K562 (cell line): ENCODE results near the gene PPP1R9B. TPM values are rescaled to one million over a fixed set of nuclear protein-coding genes. Genes with fewer than 3 reads are reported as not detected.
A peak's percentile ranks its signal among the peaks of the same experiment; 100 is the strongest.

Source experiments
- ATAC-seq: fragments of 200-7000 bp; cut with Tn5 transposase; 3 replicates; pipeline ENCODE4 v1.9.1; 2020; ENCODE audit warnings: moderate library complexity
- BruUV-seq: library from RNA; stranded (reverse); fragments of 400-500 nt; replicated peaks from 2 replicates; lab custom pipeline; 2021; lab: Mats Ljungman, UMichigan
- CTCF ChIA-PET: fragments of 300-600 bp; formaldehyde crosslinking; extraction: SDS; loops from one replicate; lab custom pipeline; 2021; ENCODE audit warnings: low intra/inter-chr PET ratio; lab: Yijun Ruan, JAX
- POLR2A ChIA-PET: fragments of 300-600, 350-650 bp; sonication (Branson Sonifier 250); formaldehyde crosslinking; extraction: SDS; loops from one replicate; lab custom pipeline; 2021; ENCODE audit warnings: antibody characterized with exemption, inconsistent platforms; lab: Yijun Ruan, JAX
- DNase-seq, 4 experiments: peaks; one replicate each; pipeline versions ENCODE4 v3.0.0 to v3.0.0-alpha.2; 2011 to 2018; ENCODE audit warnings: low spot score in 3 of 4, mixed read lengths in 3 of 4; ENCODE audit errors: extremely low read depth in 1 of 4
- FAIRE-seq: peaks from 2 replicates; lab custom pipeline; 2011; peaks lifted over from hg19 to GRCh38; lab: Jason Lieb, UNC
- H2AFZ ChIP-seq: 2 replicates; pipeline ENCODE4 v1.6.0; 2011; ENCODE audit warnings: low read depth, low read length, control low read depth, inconsistent platforms
- H3K27ac ChIP-seq: fragments of 200-600 bp; 3 replicates; pipeline ENCODE4 v1.8.0; 2011; ENCODE audit warnings: low read depth, mild to moderate bottlenecking, control low read depth, inconsistent platforms, low read length, moderate library complexity, mixed read lengths; ENCODE audit errors: extremely low read depth
- H3K27me3 ChIP-seq, 2 experiments: fragments of 300-600 bp in 1 of 2; 2 replicates in 1 of 2; 3 replicates in 1 of 2; pipeline versions ENCODE4 v1.6.0 to v1.8.0; 2011; ENCODE audit warnings: inconsistent platforms in 2 of 2, low read length in 2 of 2, mild to moderate bottlenecking in 1 of 2, mixed read lengths in 1 of 2, moderate library complexity in 1 of 2; ENCODE audit not compliant: control insufficient read depth in 2 of 2, insufficient read depth in 2 of 2
- H3K36me3 ChIP-seq: fragments of 300-600 bp; 3 replicates; pipeline ENCODE4 v1.8.0; 2011; ENCODE audit warnings: mild to moderate bottlenecking, low read length, inconsistent platforms; ENCODE audit not compliant: control insufficient read depth, insufficient read depth
- H3K4me1 ChIP-seq, 2 experiments: fragments of 200-600 bp in 1 of 2; replicated peaks in 1 of 2; 2 replicates in 1 of 2; 3 replicates in 1 of 2; pipeline versions ENCODE4 v1.5.1 to v1.8.0; 2011; ENCODE audit warnings: inconsistent platforms in 2 of 2, low read length in 2 of 2, mild to moderate bottlenecking in 1 of 2, mixed read lengths in 1 of 2, moderate library complexity in 1 of 2; ENCODE audit not compliant: control insufficient read depth in 2 of 2, insufficient read depth in 2 of 2
- H3K4me2 ChIP-seq: 2 replicates; pipeline ENCODE4 v1.6.1; 2011; ENCODE audit warnings: low read length, control low read depth, inconsistent platforms, mixed read lengths; ENCODE audit not compliant: insufficient read depth
- H3K4me3 ChIP-seq: fragments of 200-600 bp; sonication (generic), shearing (Covaris generic); 2 replicates; pipeline ENCODE4 v1.5.1; 2016; ENCODE audit warnings: control low read depth, inconsistent platforms
- H3K79me2 ChIP-seq: fragments of 200-600 bp; 3 replicates; pipeline ENCODE4 v1.8.0; 2011; ENCODE audit warnings: low read length, inconsistent platforms; ENCODE audit not compliant: control insufficient read depth, insufficient read depth
- H3K9ac ChIP-seq, 2 experiments: 2 replicates each; pipeline versions ENCODE4 v1.6.0 to v1.6.1; 2011; ENCODE audit warnings: low read depth in 2 of 2, low read length in 2 of 2, control low read depth in 1 of 2, inconsistent platforms in 1 of 2, mild to moderate bottlenecking in 1 of 2, mixed read lengths in 1 of 2; ENCODE audit not compliant: insufficient read depth in 1 of 2
- H3K9me1 ChIP-seq: one replicate; pipeline ENCODE4 v1.6.0; 2011; ENCODE audit warnings: inconsistent platforms, mild to moderate bottlenecking, low read length, moderate library complexity; ENCODE audit not compliant: control insufficient read depth, insufficient read depth
- H3K9me3 ChIP-seq: replicated peaks from 2 replicates; pipeline ENCODE4 v1.5.1; 2011; ENCODE audit warnings: low read depth, low read length, inconsistent platforms; ENCODE audit not compliant: control insufficient read depth, insufficient read depth
- H4K20me1 ChIP-seq: replicated peaks from 2 replicates; pipeline ENCODE4 v1.6.1; 2011; ENCODE audit warnings: low read length, inconsistent platforms, mixed read lengths; ENCODE audit not compliant: control insufficient read depth, insufficient read depth
- ZNF263 ChIP-seq: sonication (generic); formaldehyde crosslinking; IDR thresholded peaks from 2 replicates; pipeline ENCODE4 v1.8.0; 2022; ENCODE audit warnings: mild to moderate bottlenecking, missing genetic modification reagents, borderline replicate concordance
- ZNF398 ChIP-seq: fragments of 250-450 bp; sonication (Bioruptor Pico); IDR thresholded peaks from 2 replicates; pipeline ENCODE4 v1.8.0; 2021; ENCODE audit warnings: moderate library complexity, mild to moderate bottlenecking, inconsistent platforms
- WGBS: fragments of 100-300 bp; shearing (Covaris generic); methylation state at CpG from one replicate; pipeline ENCODE4 v1.1.6; 2016; ENCODE audit warnings: low coverage, mixed read lengths; ENCODE audit not compliant: insufficient coverage; ENCODE audit errors: missing lambda C conversion rate; 5-methylcytosine and 5-hydroxymethylcytosine counted together
- in situ Hi-C: fragments of 300-500 bp; cut with MboI; formaldehyde crosslinking; loops from 4 replicates; pipeline ENCODE4 v1.15.0; 2018; ENCODE audit warnings: inconsistent platforms, mixed read lengths
- intact Hi-C: fragments of 100-400 bp; cut with micrococcal nuclease; formaldehyde crosslinking; loops from 2 replicates; pipeline ENCODE4 v1.14.2; 2022
- polyA plus RNA-seq, 8 experiments: library from polyadenylated mRNA; depleted of rRNA in 4 of 8; stranded (reverse) in 5 of 8; unstranded in 3 of 8; fragments of >200 nt; fragmentation: Nextera tagmentation in 2 of 8; fragmentation: Illumina TruSeq in 1 of 8; extraction: Ambion mirVana in 2 of 8; extraction: Trizol in 1 of 8; gene quantifications; 2 replicates each; pipeline versions ENCODE4 v1.2.1 to v1.2.3, GENCODE V29; 2011 to 2014; ENCODE audit warnings: inconsistent platforms in 1 of 8, missing spikeins in 1 of 8
- total RNA-seq, 7 experiments: library from RNA; depleted of rRNA in 6 of 7; stranded (reverse); fragments of >200 nt in 6 of 7; fragmentation: Illumina TruSeq in 2 of 7; extraction: Trizol in 2 of 7; gene quantifications; 2 replicates each; pipeline versions ENCODE4 v1.2.1 to v1.2.3, GENCODE V29; 2011 to 2021; ENCODE audit warnings: low replicate concordance in 1 of 7

PPP1R9B gene
- total and polyA plus RNA-seq, 9 of the 15 experiments (the other 6 are each of a cell fraction or from before 2014, with no cell fraction given), result 0.10 to 63.5 (median 24.7) TPM

GRCh38 chr17:50088952-50089825, 61.3 kb downstream of the PPP1R9B start:
- no peak overlapping the region for H3K4me2 ChIP-seq
- in situ Hi-C loops (no loop called here), intact Hi-C loops (loop anchor here (10.0 kb wide), 1 partner anchor 204 kb away; no protein-coding TSS in a partner anchor)
- no peak for TF ChIP-seq ZNF398
- TF ChIP-seq ZNF263 (CRISPR knock-in tag), result peak; percentile 59; the same call in 1 of the 2 replicates
- ChIA-PET POLR2A (interaction anchor here (0.7 kb wide), 1 partner anchor 663 kb away, joined by 3 read pairs; no protein-coding TSS in a partner anchor), CTCF (interaction anchor here (0.6 kb wide), 1 partner anchor 604 kb away, joined by 3 read pairs; no protein-coding TSS in a partner anchor)
- peaks cover 7 to 33% of the 10 kb centered on the region in 2 experiments; a peak in 4 of 5 replicates for H3K27me3 ChIP-seq
- no peak overlapping the region for H3K4me3 ChIP-seq
- H3K36me3 ChIP-seq, result no peaks in the 10 kb centered on the region
- no peaks in the 10 kb centered on the region for H3K9me3 ChIP-seq
- peaks cover 3% of the 10 kb centered on the region for H3K9me1 ChIP-seq
- ATAC-seq (no peak), DNase-seq (no peak), FAIRE-seq (no peak)
- H4K20me1 ChIP-seq, result peaks cover 7% of the 10 kb centered on the region; the same call in 1 of the 2 replicates
- H3K4me1 ChIP-seq, result peaks cover 0 to 3% of the 10 kb centered on the region in 2 experiments; a peak in 1 of 5 replicates
- WGBS, result under 1% methylated on average over 14 of the region's 25 CpGs
- no peak overlapping the region for H2AFZ ChIP-seq
- no peak overlapping the region for H3K27ac ChIP-seq
- BruUV-seq, result no TSS peak
- H3K79me2 ChIP-seq, result no peaks in the 10 kb centered on the region
- H3K9ac ChIP-seq, result no peak overlapping the region
